SH-SY5Y (cell line): Measurements from ENCODE around the gene RGS10.

Experiments used
- GATA2 ChIP-seq: IDR thresholded peaks from 2 replicates; pipeline ENCODE4 v1.6.1; 2011; ENCODE audit warnings: mild to moderate bottlenecking, low read depth, low read length
- GATA3 ChIP-seq: IDR thresholded peaks from 2 replicates; pipeline ENCODE4 v1.6.1; 2011; ENCODE audit warnings: low read depth, mild to moderate bottlenecking, low read length, moderate library complexity

- TF ChIP-seq GATA3 (no peak), GATA2 (no peak)
These were observed 3.7 kb downstream of the RGS10 start for GRCh38 chr10:119538632-119539358.
